ENCODE results near the gene FIGN.

FIGN gene

DNA sequence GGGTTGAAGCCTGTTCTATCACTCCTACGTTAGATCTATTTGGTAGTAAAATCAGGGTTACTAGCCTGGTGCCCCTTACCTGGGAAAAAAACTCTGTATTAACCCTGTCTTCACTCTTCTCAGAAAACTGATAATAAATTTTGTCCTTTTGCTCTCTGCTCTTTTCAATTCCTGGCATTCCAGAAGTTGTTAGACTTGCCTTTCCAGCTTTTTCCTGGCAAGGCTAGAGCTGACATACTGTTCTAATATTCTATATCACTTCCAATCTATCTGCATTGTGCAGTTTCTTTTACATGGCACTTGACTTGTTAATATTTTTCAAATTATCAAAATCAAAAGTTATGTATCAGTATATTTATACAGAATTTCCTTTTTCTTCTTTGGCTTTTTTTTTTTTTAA is 162.2 kb downstream of the FIGN start:
- no peak for DNase-seq (ENCODE audit: extremely low read depth in 1 of 2, low read depth in 1 of 2)

DNA sequence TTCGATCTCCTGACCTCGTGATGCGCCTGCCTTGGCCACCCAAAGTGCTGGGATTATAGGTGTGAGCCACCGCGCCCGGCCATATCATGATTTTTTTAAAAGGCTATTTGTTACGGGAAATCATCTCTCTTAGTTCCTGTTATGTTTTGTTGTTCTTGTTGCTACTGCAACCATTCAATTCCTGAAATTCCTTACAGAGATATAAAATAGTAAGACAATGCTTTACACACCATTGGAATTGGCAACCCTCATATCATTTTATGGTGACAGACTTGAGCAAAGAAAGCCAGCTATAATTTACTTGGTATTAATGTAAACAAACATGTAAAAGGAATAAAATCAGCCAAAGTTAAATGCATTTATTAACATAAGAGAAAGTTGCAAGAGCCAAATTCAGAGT is 163.0 kb downstream of the FIGN start:
- no peak for DNase-seq (ENCODE audit: extremely low read depth in 1 of 2, low read depth in 1 of 2)

DNA sequence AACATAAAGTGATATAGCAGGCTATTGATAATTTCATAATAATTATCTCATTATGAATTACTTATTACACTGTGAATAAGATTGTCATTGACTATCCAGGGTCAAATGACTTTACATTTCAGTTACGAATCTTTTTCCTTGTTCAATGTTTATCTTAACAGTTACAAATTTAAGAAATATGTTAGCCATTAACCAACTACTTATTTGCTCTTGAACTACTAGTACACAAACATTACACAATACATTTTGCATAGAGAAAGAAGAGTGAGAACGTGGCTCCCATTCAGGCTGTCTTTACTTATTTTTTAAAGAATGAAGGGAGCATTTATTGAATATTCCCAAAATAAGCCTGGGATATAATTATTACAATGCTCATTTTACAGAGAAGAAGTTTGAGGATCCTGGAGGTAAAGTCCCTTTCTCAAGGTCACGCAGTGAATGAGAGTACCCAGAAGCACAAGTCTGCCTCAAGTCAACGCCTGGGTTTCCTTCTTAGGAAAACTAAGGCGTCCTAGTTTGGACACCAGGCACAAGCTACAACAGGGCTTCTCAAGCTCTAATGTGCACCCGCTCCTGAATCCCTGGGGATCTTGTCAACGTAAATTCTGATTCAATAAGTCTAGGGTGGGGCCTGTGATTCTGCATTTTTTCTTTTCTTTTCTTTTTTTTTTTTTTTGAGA is 164.2 kb downstream of the FIGN start:
- no peak for DNase-seq (ENCODE audit: extremely low read depth in 1 of 2, low read depth in 1 of 2)

GRCh38 chr2:163570391-163570790 is 165.4 kb downstream of the FIGN start:
- DNase-seq (ENCODE audit: extremely low read depth in 1 of 2, low read depth in 1 of 2), result no peak

GRCh38 chr2:163565192-163565591 is 170.6 kb downstream of the FIGN start:
- DNase-seq (ENCODE audit: extremely low read depth in 1 of 2, low read depth in 1 of 2), result no peak

DNA sequence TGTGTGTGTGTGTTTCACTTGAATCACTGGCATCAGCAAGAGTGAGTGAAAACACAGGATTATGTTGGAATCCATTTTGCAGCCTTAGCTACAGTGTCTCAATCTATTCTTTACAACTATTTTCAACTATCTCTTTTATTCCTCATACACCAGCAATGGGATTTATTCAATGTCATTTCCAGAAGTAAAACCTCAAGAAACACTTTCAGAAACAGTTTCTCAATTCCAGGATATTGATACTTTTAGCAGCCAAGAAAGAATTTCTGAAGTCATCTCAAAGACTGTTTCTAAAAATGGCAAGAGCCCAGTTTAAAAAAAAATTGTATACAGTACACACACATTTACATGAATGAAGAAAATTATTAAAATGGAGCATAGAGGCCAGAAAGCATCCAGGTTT is 171.6 kb downstream of the FIGN start:
- no peak for DNase-seq (ENCODE audit: extremely low read depth in 1 of 2, low read depth in 1 of 2)

DNA sequence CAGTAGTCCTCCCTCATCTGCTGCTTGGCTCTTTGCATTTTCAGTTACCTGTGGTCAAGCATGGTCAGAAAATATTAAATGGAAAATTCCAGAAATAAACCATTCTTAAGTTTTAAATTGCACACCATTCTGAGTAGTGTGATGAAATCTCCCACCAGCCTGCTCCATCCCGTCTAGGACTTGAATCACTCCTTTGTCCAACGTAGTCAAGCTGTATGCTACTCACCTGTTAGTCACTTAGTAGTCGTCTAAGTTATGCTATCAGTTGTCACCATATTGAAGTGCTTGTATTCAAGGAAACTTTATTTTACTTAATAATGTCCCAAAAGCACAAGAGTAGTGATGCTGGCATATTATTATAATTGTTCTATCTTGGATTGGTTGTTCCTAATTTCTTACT is 172.5 kb downstream of the FIGN start:
- DNase-seq (ENCODE audit: extremely low read depth in 1 of 2, low read depth in 1 of 2), result no peak

- DNase-seq (ENCODE audit: extremely low read depth in 1 of 2, low read depth in 1 of 2), result no peak
Measured at GRCh38 chr2:163558251-163559021, 177.4 kb downstream of the FIGN start.

DNA sequence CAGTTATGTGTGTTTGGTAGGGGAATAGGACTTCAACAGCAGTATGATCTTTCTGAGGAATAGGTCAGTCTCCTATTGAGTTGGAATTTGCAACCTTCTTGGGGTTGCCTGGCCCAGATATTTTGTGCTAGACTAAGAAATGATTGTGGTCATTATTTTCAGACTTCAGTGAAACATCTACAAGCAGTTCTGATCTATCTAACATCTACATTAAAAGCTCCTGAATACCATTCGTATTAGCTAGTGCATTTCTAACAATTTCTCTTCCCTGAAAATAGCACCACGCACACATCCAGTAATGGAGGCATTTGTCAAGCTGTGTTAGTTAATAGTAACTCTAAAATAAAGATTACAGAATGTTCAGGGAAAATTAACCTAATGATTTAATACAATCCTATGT is 179.3 kb downstream of the FIGN start:
- no peak for DNase-seq (ENCODE audit: extremely low read depth in 1 of 2, low read depth in 1 of 2)

DNA sequence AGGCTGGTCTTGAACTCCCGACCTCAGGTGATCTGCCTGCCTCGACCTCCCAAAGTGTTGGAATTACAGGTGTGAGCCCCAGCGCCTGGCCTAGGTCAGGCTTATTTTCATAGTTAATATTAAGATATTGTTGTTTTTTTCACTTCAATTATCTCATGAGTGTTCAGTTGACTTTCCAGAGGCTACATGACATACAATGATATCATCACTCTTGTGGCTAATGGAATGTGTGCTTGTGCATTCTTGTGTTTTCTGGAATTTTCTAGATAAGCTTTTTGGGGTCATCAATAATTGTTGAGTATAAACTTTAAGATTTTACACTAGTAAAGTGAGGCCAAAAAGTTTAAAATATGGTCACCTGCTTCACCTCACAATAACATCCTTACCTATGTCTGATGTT is 180.9 kb downstream of the FIGN start:
- DNase-seq (ENCODE audit: extremely low read depth in 1 of 2, low read depth in 1 of 2), result no peak

DNA sequence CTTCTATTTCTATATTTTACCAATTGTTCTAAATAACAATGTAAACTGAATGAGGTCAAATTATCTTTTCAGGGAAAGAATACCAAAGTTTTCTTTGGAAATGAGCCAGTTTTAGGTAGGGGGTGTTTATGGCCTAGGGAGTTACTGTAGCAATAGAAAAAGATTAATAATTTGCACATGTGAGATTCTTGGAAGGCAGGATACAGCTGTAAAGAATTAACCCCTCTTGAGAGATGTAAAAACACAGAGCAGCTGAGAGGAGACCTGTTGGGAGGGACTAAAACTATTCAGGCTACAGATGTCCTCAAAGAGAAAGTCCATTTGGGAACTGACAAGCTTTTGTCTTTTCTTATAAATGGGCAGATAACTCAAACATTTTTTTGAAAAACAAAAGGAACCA is 182.2 kb downstream of the FIGN start:
- no peak for DNase-seq (ENCODE audit: extremely low read depth in 1 of 2, low read depth in 1 of 2)

DNA sequence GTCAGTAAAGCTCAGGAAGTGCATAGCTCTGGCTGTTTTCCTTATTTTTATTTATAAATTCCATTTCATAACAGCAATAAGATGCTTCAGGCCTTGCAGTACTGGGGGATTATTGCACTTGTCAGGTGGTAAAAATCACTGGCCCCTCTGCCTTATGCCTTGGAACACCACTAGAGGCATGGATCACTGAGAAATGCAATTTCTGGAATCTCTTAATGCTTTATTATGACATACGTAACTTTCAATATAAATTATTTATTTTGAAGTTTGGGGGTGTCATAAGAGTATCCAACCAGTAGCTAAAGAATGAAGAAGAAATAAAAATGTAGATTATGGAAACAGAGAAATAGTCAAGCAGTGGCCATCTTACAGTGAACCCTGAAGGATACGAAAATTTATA is 183.1 kb downstream of the FIGN start:
- no peak for DNase-seq (ENCODE audit: extremely low read depth in 1 of 2, low read depth in 1 of 2)

DNA sequence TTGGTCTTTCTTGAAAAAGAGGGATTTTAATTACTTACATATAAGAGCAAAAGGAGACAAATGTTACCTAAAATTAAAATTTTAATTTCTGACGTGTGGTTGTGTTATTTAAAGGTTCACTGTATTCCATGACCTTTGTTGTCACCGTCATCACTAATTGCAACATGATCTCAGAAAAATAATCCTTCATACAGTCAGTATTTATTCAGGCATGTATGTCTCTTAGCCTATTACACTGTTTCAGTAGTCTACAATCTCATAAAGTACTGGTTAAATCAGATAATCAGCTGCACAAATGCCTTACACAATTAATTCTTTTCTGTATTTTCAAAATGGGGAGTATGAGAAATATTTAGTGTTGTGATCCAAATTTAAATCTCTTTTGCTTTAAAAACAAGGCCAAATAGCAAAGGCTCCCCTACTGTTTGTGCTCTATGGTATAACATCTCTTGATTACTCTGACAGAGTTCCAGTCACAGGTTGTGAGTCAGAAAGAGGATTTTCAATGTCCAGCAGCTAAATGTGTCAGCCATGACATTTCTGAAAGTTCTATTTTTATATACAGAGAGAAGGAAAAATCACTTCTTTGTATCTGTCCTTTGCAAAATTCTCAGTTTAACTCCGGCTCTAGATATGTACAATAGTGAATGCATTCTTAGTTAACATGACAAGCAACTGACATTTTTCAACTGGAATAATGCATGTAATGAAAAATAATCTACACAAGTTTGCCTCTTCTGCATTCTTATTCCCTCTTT is 184.0 kb downstream of the FIGN start:
- DNase-seq (ENCODE audit: extremely low read depth in 1 of 2, low read depth in 1 of 2), result no peak

DNA sequence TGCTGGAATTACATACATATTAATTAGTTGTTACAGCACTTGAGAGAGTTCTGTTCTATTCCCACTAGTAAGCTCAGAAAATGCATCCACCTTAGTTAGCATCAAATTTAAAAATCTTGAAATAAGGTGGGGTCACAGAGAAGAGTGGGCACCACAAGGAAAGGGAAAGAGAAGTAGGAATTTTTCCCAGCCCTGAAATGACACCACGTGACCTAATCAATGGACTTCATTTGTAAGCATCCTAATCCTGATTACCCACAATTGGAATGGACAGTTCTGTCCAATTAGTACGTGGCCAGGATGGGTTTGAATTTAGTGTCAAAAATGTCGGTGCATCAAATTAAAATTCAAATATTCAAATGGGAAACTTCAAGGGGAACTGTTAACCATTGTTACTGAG is 186.8 kb downstream of the FIGN start:
- no peak for DNase-seq (ENCODE audit: extremely low read depth in 1 of 2, low read depth in 1 of 2)

All from stimulated activated CD8-positive, alpha-beta memory T cell treated with anti-CD3 and anti-CD28 coated beads, Interleukin-7, amount 100 ng/mL, for 48 hours (primary cell).